HG03469 (cell line): ENCODE measurements around the gene PLPPR2.
"Not testable (repeated sequence)": the region's sequence is repeated elsewhere in the genome, so short reads cannot be mapped to it uniquely, and the experiment has no call there.

Source experiments
- ATAC-seq: cut with Tn5 transposase; IDR thresholded peaks from one replicate; pipeline ENCODE4 v1.9.1; 2021; ENCODE audit warnings: mild to moderate bottlenecking, moderate library complexity, moderate number of reproducible peaks; ENCODE audit not compliant: unreplicated experiment

PLPPR2 gene

GRCh38 chr19:11355160-11356073 lies at the start of gene PLPPR2:
TSS of gene PLPPR2 (plus strand) at chr19:11355432. CDS start at chr19:11357674, 2,242 bp downstream.
- ATAC-seq, result no peak

DNA sequence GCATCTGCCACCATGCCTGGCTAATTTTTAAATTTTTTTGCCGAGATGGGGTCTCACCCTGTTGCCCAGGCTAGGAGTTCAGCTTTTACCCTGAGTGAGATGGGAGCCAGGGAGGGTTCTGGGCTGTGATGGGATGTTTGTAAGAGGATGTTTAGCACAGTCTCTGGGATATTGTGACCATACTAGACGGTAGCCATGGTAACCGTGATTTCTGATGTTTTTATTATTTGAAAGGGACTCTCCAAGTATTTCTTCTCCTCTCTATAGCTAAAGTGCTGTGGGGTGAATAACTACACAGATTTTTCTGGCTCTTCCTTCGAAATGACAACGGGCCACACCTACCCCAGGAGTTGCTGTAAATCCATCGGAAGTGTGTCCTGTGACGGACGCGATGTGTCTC lies 48.9 kb upstream of the PLPPR2 start:
- no peak for ATAC-seq

- ATAC-seq, result not testable (repeated sequence)
Observed at GRCh38 chr19:11320278-11320995, 34.8 kb upstream of the PLPPR2 start.

DNA sequence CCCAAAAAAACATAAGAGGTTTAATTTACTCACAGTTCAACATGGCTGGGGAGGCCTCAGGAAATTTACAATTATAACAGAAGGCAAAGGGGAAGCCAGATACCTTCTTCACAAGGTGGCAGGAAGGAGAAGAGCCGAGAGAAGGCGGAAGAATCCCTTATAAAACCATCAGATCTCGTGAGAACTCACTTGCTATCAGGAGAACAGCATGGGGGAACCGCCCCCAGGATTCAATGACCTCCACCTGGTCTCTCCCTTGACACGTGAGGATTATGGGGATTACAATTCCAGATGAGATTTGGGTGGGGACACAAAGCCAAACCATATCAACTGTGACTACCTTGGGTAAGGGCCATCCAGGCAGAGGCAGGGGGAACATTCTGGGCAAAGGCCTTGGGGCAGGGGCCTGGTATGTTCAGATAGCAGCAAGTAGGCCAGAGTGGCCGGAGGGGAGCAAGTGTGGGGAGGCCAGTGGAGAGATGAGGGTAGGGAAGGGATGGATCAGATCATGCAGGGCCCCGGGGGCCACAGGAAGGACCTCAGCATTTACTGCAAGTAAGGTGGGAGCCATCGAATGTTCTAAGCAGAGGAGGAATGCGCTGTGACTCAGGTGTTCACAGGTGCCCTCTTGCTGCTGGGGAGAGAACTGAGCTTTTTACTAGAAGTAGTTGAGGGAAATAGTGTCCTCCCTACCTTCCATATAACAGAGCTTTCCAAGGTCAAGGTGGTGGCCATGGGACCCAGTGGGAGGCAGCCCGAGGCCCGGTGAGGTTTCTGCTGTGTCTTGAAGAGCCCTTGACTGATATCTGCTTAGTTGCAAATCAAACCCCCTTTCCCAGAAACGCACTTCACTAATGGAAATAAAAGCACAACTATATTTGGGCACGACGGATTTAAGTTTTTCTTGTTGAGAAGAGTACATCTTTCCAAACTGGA lies 33.8 kb upstream of the PLPPR2 start:
- no peak for ATAC-seq

DNA sequence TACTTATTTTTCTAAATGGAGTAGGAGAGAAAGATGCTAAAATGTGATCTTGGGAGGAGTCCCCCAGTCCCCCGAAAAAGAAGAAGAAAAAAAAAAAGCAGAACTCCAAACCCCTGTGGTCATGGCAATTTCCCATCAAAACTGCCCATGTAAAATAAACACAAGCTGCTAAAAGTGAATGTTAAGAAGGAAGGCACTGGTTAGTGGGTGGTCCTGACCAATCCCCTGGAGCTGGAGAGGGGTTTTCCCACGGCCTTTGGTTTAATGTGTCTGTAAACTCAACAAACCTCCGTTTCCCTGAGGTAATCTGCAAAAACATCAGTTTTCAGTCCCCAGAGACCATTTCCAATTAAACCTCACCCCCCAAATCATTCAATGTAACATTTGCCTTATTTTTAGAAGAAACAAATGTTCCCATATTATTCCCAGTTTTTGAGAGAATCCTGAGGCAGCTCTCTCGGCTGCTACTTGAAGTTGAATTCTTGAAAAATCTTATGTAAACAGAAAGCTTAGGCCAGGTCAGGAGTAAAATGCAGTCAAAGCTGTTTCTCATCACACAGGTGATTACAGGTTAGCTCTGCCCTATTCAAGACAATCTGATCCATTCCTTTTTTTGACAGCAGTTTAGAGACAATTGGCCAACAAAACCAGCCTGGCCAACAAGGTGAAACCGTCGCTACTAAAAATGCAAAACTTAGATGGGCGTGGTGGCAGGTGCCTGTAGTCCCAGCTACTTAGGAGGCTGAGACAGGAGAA lies 32.8 kb upstream of the PLPPR2 start:
- ATAC-seq, result no peak

DNA sequence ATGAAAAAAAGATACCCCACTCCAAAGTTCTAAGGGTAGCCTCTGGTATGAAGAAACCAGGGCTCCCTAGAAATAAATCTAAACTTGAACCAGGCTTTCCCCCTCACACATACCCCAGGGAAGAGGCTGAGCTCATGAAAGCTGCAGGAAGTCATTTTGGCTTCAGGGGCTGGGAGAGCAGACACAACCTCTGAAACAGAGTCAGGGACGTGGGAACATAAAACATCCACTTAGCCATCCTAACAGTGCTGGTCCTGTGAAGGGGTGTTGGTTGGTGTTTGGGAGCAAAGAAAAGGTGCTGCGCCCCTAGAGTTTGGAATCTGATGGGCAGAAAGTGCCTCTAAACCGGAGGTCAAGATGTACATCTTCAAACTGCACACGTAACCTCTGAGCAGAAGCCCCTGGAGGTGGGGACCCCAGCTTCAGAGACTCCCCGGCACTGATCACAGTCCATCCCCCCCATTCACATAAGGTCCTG lies 31.6 kb upstream of the PLPPR2 start:
- no peak for ATAC-seq

DNA sequence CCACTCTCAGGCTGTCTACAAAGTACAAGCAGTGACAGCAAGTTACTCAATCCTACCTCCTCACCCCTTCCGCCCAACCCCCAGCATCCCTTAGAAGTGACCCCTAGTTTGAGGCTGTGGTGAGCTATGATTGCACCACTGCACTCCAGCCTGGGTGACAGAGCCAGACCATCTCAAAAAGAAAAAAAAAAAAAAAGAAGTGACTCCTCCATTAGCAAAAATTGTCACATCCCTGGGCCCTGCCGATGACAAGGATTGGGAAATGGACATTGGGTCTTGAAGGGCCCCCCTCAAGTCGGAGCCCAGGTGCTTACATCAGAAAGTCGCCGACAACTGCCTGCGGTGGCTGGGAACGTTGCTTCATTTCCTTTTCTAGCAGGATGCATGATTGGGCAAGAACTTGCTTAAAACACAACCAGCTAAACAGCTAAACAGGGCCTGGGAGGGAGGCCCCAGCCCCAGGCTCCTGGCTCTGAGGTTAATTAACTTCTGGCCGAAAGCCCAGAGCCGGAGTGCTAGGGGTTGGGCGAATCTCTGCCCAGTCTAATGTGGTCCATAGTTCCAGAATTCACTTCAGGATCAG lies 31.1 kb upstream of the PLPPR2 start:
- ATAC-seq, result no peak

GRCh38 chr19:11324748-11325389 lies 30.4 kb upstream of the PLPPR2 start:
- no peak for ATAC-seq

DNA sequence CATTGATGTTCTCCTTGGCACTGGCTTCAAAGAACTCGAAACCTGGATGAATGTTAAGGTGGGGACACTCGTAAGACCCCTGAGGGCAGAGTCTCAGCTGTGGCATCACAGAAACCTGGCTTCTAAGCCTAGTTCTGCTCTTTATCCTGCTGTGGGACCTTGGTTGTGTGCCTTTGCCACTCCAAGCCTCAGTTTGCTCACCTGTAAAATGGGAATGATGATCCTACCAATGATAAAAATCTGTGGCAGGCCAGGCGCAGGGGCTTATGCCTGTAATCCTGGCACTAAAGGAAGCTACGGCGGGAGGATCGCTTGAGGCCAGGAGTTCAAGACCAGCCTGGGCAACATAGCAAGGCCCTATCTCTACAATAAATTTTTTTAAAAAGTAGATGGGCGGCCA lies 29.7 kb upstream of the PLPPR2 start:
- no peak for ATAC-seq

DNA sequence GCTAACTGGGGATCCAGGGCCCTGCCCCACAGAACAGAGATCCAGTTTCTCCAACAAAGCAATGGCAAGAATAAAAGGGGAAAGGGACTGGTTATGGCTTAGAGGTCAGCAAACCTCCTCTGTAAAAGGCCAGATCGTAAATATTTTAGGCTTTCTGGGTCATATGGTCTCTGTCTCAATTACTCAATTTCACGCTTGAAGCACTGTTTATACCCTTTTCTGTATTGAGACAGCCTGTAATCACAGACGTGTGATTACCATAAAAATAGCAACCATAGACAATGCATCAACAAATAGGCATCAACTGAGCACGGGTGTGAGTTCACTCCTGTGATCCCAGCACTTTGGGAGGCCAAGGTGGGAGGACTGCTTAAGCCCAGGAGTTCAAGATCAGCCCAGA lies 25.1 kb upstream of the PLPPR2 start:
- no peak for ATAC-seq

DNA sequence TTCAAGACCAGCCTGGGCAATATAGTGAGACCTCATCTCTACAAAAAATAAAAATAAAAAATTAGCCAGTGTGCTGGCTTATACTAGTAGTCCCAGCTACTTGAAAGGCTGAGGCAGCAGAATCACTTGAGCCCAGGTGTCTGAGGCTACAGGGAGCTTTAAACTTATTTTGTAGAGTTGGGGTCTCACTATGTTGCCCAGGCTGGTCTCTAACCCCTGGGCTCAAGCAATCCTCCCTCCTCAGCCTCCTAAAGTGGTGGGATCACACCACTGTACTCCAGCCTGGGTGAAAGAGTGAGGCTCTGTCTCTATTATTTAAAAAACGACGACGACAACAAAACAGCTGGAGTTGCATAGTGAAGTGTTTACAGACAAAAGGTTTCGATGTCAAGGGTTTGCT lies 23.7 kb upstream of the PLPPR2 start:
- no peak for ATAC-seq

- ATAC-seq, result no peak
Observed at GRCh38 chr19:11332822-11333221, 22.4 kb upstream of the PLPPR2 start.

- not testable (repeated sequence) for ATAC-seq
Observed at GRCh38 chr19:11333838-11334237, 21.4 kb upstream of the PLPPR2 start.

GRCh38 chr19:11335449-11336146 lies 19.6 kb upstream of the PLPPR2 start:
- ATAC-seq, result no peak

GRCh38 chr19:11337080-11337479 lies 18.2 kb upstream of the PLPPR2 start:
- no peak for ATAC-seq

DNA sequence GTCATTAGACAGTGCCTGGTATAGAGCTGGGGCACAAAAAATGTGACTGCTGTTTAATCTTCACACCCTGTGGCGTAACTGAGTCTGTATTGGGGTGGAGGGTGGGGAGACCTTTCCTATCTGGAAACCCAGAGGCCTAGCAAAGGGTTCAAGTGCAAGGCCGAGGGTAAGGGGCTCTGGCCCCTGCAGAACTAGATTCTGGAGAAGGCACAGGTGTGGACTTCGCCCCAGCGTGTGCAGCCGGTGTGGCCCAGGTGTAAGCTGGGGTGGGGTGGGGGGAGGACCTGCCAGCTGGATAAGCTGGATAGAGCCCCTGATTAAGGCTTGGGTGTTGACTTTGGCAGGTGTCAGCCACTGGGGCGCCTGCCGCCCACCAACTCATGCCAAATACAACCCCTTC lies 17.1 kb upstream of the PLPPR2 start:
- no peak for ATAC-seq

DNA sequence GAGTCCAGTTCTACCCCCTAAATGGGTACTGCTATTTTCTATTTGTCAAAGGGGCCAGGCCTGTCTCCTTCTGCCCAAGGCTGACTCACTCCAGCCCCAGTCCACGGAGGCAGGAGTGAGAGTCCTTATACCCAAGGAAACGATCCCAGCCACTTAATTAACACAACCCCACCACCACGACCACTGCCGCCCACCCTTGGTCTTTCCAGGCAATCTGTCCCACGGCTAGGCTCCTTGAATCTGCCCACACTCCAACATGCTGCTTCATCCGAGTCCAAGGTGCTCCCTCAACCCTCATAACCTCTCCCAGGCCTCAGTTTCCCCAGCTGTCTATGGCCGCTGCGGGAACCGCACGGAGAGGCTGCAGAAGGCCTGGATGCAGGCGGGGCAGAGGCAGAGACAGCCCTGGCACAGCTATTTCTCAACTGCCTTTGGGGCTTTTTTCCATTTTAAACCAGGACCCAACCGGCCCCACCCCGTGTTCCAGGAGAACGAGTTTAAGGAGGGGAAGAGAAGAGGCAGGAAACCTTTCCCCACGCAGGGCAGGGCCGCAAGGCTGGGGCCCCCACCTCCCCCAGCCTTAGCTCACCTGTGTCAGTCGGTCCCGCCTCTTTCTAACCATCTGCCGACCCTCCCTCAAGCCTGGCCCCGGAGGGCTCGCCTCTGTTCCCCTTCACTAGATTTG lies 16.5 kb upstream of the PLPPR2 start:
- no peak for ATAC-seq
